T47D (cell line): Measurements from ENCODE around the gene SDF2L1.
"Not testable (repeated sequence)": the region's sequence is repeated elsewhere in the genome, so short reads cannot be mapped to it uniquely, and the experiment has no call there.

Source experiments
- DNase-seq, 2 experiments: peaks; one replicate each; pipeline versions ENCODE4 v3.0.0 to v3.0.0-alpha.2; 2011 to 2012; ENCODE audit warnings: low read depth in 1 of 2, low spot score in 1 of 2
- JUND ChIP-seq: IDR thresholded peaks from 2 replicates; pipeline ENCODE4 v1.6.1; 2012; ENCODE audit warnings: low read depth
- in situ Hi-C: cut with HindIII; loops from 2 replicates; pipeline ENCODE4 v1.10.0; 2016; ENCODE audit warnings: low sequenced_read_pairs, low pct_unique_long_range_greater_than_20kb

Gene SDF2L1

GRCh38 chr22:21663738-21664137, 21.6 kb downstream of the SDF2L1 start:
- TF ChIP-seq JUND, result no peak
- no peak for DNase-seq
- in situ Hi-C loops, result no loop called here

GRCh38 chr22:21665047-21665851, 23.1 kb downstream of the SDF2L1 start:
- no peak for DNase-seq
- in situ Hi-C loops, result no loop called here
- no peak for TF ChIP-seq JUND

- no peak for DNase-seq
- in situ Hi-C loops, result no loop called here
These were observed 24.7 kb downstream of the SDF2L1 start for GRCh38 chr22:21666786-21667185.

GRCh38 chr22:21669026-21669425, 26.9 kb downstream of the SDF2L1 start:
- no peak for TF ChIP-seq JUND
- in situ Hi-C loops, result no loop called here
- DNase-seq, result peak in 1 of 2 experiments; percentile 79

More at GRCh38 chr22:21666786-21667185, 24.7 kb downstream of the SDF2L1 start:
- TF ChIP-seq JUND, result no peak

GRCh38 chr22:21672107-21672629, 30.1 kb downstream of the SDF2L1 start:
- no peak for DNase-seq
- in situ Hi-C loops, result no loop called here
- no peak for TF ChIP-seq JUND

- in situ Hi-C loops, result no loop called here
- TF ChIP-seq JUND, result no peak
- DNase-seq, result no peak
These were observed 31.6 kb downstream of the SDF2L1 start for GRCh38 chr22:21673534-21674321.

GRCh38 chr22:21674638-21675245, 32.6 kb downstream of the SDF2L1 start:
- DNase-seq, result no peak
- no peak for TF ChIP-seq JUND
- in situ Hi-C loops, result no loop called here

GRCh38 chr22:21677606-21678443, 35.7 kb downstream of the SDF2L1 start:
- no peak for DNase-seq
- no peak for TF ChIP-seq JUND
- in situ Hi-C loops, result no loop called here

GRCh38 chr22:21678842-21679241, 36.7 kb downstream of the SDF2L1 start:
- in situ Hi-C loops, DNase-seq: not testable (repeated sequence)

GRCh38 chr22:21679383-21679782, 37.3 kb downstream of the SDF2L1 start:
- no peak for TF ChIP-seq JUND
- no peak for DNase-seq
- in situ Hi-C loops, result no loop called here

GRCh38 chr22:21680830-21681565, 38.9 kb downstream of the SDF2L1 start:
- DNase-seq, result no peak
- no peak for TF ChIP-seq JUND
- in situ Hi-C loops, result no loop called here
